Glomerular endothelial cell (primary cell): ENCODE results near the gene MX1. TPM values are rescaled to one million over a fixed set of nuclear protein-coding genes. Genes with fewer than 3 reads are reported as not detected.

Experiments used
- DNase-seq: peaks from one replicate; pipeline ENCODE4 v3.0.0-alpha.2; 2011; ENCODE audit warnings: low read depth, low spot score; ENCODE audit errors: extremely low read depth
- total RNA-seq: library from RNA; depleted of rRNA; stranded (reverse); fragments of >200 nt; gene quantifications from 2 replicates; pipeline ENCODE4 v1.2.3, GENCODE V29; 2015

The MX1 gene
- total RNA-seq, 1 donor from 2014 or later: 141 TPM

DNA sequence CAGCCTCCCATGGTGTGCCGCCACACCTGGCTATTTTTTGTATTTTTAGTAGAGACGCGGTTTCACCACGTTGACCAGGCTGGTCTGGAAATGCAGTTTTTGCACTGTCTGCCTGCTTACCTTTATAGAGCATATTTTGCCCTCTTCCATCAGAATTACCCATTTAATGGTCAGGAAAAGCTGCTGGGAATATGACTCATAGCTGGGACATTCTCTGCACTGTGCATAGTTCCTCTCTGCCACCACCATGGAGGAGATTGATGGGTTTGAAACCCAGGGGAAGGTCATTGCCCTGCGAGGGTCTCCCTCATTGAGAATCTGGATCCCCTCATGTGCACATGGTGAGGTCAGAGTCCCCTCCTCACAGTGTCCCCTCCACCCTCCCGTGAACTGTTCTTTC lies 32.1 kb downstream of the MX1 start:
- no peak for DNase-seq

DNA sequence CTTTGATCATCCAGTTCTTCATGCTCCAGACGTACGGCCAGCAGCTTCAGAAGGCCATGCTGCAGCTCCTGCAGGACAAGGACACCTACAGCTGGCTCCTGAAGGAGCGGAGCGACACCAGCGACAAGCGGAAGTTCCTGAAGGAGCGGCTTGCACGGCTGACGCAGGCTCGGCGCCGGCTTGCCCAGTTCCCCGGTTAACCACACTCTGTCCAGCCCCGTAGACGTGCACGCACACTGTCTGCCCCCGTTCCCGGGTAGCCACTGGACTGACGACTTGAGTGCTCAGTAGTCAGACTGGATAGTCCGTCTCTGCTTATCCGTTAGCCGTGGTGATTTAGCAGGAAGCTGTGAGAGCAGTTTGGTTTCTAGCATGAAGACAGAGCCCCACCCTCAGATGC lies 32.5 kb downstream of the MX1 start:
- DNase-seq: no peak

- DNase-seq: no peak
These were observed 34.0 kb downstream of the MX1 start for GRCh38 chr21:41459884-41460534.

DNA sequence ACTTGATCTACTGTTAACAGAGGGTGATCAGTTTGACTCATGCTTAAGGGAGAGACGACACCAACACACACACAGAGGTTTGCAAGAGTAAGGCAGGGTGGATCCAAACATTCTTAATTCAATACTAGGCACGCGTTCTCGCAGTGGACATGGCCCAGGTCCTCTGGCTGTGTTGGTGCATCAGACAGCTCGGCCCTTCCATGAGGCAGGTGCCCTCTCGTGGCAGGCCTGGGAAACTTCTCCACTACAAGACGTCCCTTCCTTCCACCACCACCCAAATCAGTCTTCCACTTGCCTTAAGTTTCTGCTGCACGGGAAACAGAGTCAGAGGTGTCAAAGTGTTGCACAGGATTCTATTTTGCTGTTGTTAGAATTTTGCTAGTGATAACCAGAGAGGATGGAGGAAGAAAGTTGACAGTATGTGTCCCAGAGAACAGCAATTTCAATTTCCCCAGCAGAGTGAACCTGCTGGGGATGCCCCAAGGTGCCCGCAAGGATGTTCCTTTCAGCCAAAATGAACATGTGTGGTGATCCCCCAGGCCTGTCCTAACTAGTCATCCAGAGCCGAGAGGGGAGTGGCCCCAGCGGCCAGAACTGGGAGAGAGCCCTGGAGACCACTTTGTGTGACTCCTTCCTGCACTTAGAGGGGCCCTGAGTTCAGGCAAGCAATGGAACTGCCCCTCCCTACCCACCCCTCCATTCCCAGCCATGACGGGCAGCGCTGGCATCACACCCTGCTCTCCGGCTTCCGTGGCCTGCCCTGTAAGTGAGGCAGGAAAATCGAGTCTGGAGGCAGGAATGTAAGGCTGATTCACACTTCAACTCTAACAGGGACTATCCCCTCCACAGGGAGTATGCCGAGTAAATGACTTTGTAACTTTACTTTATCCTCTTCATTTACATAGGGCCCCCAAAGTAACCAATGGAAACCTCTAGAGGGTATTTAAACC lies 34.8 kb downstream of the MX1 start:
- DNase-seq: peak; percentile 18

GRCh38 chr21:41465176-41465781 lies 39.2 kb downstream of the MX1 start:
- DNase-seq: no peak

- no peak for DNase-seq
These were observed 40.2 kb downstream of the MX1 start for GRCh38 chr21:41466024-41466820.

- DNase-seq: no peak
These were observed 44.0 kb downstream of the MX1 start for GRCh38 chr21:41470054-41470453.

DNA sequence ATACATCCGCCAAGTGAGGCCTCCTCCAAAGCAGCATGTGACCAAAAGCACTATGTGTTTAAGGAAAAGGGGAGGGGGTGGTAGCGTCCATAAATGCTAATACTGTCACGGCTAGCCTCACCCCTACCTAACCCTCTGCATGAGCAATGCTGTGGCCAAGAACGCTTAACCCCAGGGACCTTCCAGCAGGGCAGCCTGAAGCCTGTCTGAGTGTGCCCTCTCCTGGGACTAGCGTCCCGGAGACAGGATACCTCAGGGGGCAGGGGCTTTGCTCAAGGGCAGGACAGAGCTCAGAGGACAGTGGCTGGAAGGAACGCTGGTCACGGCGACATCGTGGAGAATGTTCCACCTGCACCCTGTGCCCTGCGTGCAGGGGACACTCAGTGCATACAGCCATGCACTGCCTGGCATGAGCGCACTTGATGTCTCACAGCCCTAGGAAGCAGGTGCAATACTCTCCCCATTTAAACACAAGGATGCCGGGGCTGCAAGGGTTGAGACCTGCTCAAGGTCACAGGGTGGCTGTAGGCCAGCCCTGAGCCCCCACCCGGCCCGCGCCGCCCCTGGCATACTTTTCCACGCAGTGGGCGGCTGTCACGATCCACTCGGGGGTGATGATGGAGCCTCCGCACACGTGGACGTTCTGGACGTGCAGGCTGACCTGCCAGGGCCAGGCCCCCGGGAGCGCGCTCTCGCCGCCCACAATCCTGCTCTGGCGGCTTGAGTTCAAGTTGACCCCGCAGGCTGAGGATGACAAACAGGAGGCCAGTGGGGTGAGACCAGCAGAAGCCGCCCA lies 46.9 kb downstream of the MX1 start:
- DNase-seq: no peak

- DNase-seq: no peak
These were observed 49.8 kb downstream of the MX1 start for GRCh38 chr21:41475714-41476420.

DNA sequence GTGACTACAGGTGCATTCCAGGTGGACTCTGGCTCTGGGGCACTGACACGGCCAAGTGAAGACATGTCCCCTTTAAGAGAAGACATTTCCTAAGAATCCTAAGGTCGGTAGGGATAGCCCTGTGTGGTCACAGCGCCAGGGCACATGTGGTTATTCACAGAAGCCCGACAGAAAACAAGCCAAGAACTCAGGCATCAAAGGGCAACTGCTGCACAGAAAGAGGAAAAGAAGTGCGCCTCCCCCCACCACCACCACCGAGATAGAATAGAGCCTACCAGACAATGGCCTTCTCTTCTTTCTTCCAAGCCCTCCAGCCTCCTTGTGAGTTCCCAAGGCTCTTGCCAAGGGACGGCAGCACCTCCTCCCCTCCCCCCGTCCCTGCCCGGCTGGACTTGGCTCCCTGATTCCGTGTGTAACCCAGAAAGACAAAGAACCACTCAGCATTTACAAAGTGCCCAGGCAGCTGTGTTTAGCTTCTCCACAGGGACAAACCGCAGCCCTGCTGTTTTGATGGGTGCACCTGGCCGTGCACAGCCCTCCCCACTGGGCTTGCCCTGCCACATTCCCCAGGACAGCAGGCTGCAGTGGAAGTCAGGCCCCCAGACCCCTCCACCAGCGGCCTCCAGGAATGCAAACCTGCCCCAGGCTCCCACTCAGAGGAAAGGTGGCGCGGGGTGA lies 51.7 kb downstream of the MX1 start:
- no peak for DNase-seq

DNA sequence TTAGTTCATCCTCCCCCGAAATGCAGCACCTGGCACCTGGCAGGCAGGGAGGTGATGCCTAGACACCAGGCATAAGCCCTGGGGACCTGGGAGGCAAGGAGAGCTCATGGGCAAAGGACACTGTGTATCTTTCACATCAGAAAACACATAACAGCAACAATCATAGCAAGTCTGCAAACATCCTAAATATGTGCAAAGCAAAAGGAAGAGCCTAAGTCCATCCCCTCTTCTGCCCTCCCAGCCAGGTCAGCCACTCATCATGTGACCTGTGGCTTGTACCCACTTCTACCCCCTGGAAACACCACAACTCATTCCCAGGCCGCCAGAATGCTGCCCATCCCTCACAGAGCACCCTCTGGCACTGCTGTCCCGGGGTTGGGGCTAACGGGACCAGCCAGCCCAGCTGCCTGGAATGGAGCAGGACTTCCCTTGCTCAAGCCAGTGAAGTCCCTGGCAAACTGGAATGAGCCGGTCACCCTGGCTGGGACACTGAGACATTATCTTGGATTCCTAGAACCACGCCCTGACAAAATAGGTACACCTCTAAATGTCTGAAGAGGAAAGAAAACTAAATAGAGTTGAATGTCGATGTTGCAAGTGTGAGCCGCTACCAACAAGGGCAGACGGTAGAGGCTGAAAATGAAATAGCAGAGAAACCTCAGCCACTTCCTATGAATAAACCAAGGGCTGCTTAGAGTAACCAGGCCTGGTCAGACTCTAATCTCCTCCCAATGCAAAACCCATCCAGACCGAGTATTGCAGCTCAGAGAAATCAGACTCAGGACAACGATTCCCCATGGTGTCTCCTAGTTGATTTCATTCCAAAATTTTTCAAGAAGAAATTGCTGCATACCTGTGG lies 52.5 kb downstream of the MX1 start:
- no peak for DNase-seq

DNA sequence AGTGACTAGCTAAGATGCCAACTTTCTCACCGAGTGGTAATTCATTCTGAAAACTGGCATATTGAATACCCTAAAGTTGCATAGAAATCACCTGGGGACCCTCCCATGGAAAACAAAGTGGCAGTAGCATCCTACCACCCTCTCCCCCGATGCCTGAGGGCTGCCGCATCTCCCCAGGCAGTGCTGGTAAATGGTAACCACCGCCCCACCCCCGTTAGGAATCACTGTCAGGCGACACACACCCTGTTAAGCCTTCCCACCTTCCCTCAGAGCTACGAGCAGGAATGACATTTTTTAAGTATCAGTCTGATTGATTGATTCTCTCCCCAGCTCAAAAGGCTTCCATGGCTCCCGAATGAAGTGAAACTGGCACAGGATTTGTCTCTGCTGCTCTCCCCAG lies 53.6 kb downstream of the MX1 start:
- no peak for DNase-seq

- DNase-seq: no peak
These were observed 54.1 kb downstream of the MX1 start for GRCh38 chr21:41480086-41480690.

DNA sequence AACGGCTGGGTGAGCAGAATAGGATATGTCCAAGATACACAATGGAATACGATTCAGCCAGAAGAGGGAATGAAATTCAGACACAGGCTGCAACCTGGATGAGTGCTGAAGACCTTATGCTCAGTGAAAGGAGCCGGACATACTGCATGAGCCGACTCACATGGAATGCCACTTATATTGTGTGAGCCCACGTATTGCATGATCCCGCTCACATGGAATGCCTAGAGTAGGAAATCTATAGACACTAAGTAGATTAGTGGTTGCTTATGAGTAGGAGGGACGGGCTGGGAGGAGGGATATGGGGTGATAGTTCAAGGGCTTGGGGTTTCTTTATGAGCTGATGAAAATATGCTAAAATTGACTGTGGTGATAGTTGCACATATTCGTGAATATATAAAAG lies 55.2 kb downstream of the MX1 start:
- no peak for DNase-seq

GRCh38 chr21:41482301-41482700 lies 56.3 kb downstream of the MX1 start:
- no peak for DNase-seq

DNA sequence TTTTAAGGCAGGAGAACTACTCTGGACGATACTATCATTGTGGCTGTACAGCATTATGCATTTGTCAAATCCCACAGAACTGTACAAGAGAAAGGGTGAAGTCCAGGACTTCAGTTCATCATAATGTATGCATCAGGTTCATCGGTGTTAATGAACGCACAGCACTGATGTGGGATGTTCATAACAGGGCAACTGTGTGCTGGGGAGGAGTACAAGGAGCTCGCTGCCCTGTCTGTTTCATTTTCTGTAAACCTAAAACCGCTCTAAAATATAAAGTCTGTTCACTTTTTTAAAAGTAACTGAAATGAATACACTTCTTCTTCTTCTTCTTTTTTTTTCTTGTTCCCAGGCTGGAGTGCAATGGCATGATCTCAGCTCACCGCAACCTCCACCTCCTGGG lies 56.9 kb downstream of the MX1 start:
- no peak for DNase-seq

DNA sequence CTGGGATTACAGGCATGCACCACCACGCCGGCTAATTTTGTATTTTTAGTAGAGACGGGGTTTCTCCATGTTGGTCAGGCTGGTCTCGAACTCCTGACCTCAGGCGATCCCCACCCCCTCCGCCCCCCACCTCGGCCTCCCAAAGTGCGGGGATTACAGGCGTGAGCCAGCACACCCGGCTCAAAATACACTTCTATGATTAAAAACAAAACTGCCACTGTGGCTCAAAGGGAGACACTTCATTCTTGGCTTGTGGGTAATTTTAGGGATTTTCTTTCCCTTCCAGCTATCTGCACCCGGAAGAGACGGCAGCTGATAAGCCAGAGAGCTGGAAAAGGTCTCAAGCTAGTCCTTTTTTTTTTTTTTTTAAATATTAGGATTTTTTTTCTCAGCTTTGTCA lies 57.4 kb downstream of the MX1 start:
- no peak for DNase-seq

GRCh38 chr21:41483973-41484372 lies 57.9 kb downstream of the MX1 start:
- no peak for DNase-seq
